PC-9 (cell line): ENCODE data around the gene ANKUB1. TPM values are rescaled to one million over a fixed set of nuclear protein-coding genes. Genes with fewer than 3 reads are reported as not detected.
"Not testable (repeated sequence)": the region's sequence is repeated elsewhere in the genome, so short reads cannot be mapped to it uniquely, and the experiment has no call there.

Experiments used
- BruUV-seq: library from RNA; stranded (reverse); fragments of 400-500 nt; replicated peaks from 2 replicates; lab custom pipeline; 2021; lab: Mats Ljungman, UMichigan
- CTCF ChIA-PET: fragments of 300-600 bp; sonication (Branson Sonifier 250); formaldehyde crosslinking; loops from one replicate; lab custom pipeline; 2022; ENCODE audit warnings: antibody characterized with exemption; lab: Charles Lee
- POLR2A ChIA-PET: fragments of 300-600 bp; sonication (Branson Sonifier 250); formaldehyde crosslinking; loops from one replicate; lab custom pipeline; 2022; ENCODE audit warnings: antibody characterized with exemption; ENCODE audit not compliant: unreplicated experiment; lab: Charles Lee
- DNase-seq, 2 experiments: peaks; one replicate each; pipeline versions ENCODE4 v3.0.0 to v3.0.0-alpha.2; 2015 to 2022; ENCODE audit warnings: mixed read lengths in 1 of 2
- H2AFZ ChIP-seq: fragments of 200-600 bp; sonication (generic); 2 replicates; pipeline ENCODE4 v1.8.1; 2017; ENCODE audit warnings: antibody characterized with exemption
- H3F3A ChIP-seq: fragments of 200-600 bp; sonication (generic); 2 replicates; pipeline ENCODE4 v1.8.1; 2017; ENCODE audit warnings: antibody characterized with exemption, mild to moderate bottlenecking, low read depth; ENCODE audit not compliant: insufficient read depth
- H3K27ac ChIP-seq: fragments of 200-600 bp; sonication (generic); 2 replicates; pipeline ENCODE4 v1.6.1; 2016; ENCODE audit warnings: mixed run types
- H3K27me3 ChIP-seq: fragments of 200-600 bp; sonication (generic); 2 replicates; pipeline ENCODE4 v1.6.1; 2016; ENCODE audit warnings: low read depth, mixed run types; ENCODE audit not compliant: insufficient read depth
- H3K36me3 ChIP-seq: fragments of 200-600 bp; sonication (generic); 2 replicates; pipeline ENCODE4 v1.6.1; 2016; ENCODE audit warnings: low read depth, mixed run types
- H3K4me1 ChIP-seq: fragments of 200-600 bp; sonication (generic); replicated peaks from 2 replicates; pipeline ENCODE4 v1.6.1; 2016; ENCODE audit warnings: mixed run types; ENCODE audit not compliant: insufficient read depth
- H3K4me2 ChIP-seq: fragments of 200-600 bp; sonication (generic); 2 replicates; pipeline ENCODE4 v1.6.1; 2017; ENCODE audit warnings: mixed run types
- H3K4me3 ChIP-seq: fragments of 200-600 bp; sonication (generic); 2 replicates; pipeline ENCODE4 v1.6.1; 2016; ENCODE audit warnings: mixed run types
- H3K79me2 ChIP-seq: fragments of 200-600 bp; sonication (generic); 2 replicates; pipeline ENCODE4 v1.6.1; 2017; ENCODE audit warnings: low read depth, mixed run types
- H3K9me2 ChIP-seq: fragments of 200-600 bp; sonication (generic); 2 replicates; pipeline ENCODE4 v1.8.1; 2017; ENCODE audit warnings: mild to moderate bottlenecking; ENCODE audit not compliant: insufficient read depth
- H3K9me3 ChIP-seq: fragments of 200-600 bp; sonication (generic); 2 replicates; pipeline ENCODE4 v1.8.1; 2016; ENCODE audit warnings: low read depth; ENCODE audit not compliant: insufficient read depth
- H4K20me1 ChIP-seq: fragments of 200-600 bp; sonication (generic); 2 replicates; pipeline ENCODE4 v1.8.1; 2017; ENCODE audit not compliant: insufficient read depth
- EZH2 ChIP-seq: fragments of 200-600 bp; sonication (generic); IDR thresholded peaks from 2 replicates; pipeline ENCODE4 v1.8.0; 2017; ENCODE audit warnings: antibody characterized with exemption, low read depth
- intact Hi-C: fragments of 100-400 bp; cut with micrococcal nuclease; formaldehyde crosslinking; loops from one replicate; pipeline ENCODE4 v1.10.0; 2022; ENCODE audit not compliant: unreplicated experiment
- total RNA-seq: library from RNA; stranded (reverse); gene quantifications from 2 replicates; pipeline ENCODE4 v1.2.3, GENCODE V29; 2021
- TF ChIP-seq, protein P1 (sequence below): fragments of 200-600 bp; sonication (generic); conservative IDR thresholded peaks from 2 replicates; pipeline ENCODE4 v1.6.1; 2017; ENCODE audit warnings: mixed run types, antibody characterized with exemption, mild to moderate bottlenecking, moderate library complexity

Gene ANKUB1
- total RNA-seq, 1 experiment from 2014 or later = not detected

DNA sequence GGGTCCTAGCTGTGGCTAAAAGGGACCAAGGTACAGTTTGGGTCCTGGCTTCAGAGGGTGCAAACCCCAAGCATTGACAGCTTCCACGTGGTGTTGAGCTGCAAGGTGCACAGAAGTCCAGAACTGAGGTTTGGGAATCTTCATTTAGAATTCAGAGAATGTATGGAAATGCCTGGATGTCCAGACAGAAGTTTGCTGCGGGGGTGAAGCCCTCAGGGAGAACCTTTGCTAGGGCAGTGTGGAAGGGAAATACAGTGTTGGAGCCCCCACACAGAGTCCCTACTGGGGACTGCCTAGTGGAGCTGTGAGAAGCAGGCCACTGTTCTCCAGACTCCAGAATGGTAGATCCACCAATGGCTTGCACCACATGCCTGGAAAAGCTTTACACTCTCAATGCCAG lies 38.5 kb upstream of the ANKUB1 start:
- POLR2A ChIA-PET = no interaction called here
- H3F3A ChIP-seq = no peaks in the 10 kb centered on the region
- no peaks in the 10 kb centered on the region for H3K9me2 ChIP-seq
- intact Hi-C loops = no loop called here
- H4K20me1 ChIP-seq = no peaks in the 10 kb centered on the region; the same call in 1 of the 2 replicates
- H3K4me2 ChIP-seq = no peak overlapping the region
- no peak overlapping the region for H3K4me3 ChIP-seq
- TF ChIP-seq, protein P1, sequence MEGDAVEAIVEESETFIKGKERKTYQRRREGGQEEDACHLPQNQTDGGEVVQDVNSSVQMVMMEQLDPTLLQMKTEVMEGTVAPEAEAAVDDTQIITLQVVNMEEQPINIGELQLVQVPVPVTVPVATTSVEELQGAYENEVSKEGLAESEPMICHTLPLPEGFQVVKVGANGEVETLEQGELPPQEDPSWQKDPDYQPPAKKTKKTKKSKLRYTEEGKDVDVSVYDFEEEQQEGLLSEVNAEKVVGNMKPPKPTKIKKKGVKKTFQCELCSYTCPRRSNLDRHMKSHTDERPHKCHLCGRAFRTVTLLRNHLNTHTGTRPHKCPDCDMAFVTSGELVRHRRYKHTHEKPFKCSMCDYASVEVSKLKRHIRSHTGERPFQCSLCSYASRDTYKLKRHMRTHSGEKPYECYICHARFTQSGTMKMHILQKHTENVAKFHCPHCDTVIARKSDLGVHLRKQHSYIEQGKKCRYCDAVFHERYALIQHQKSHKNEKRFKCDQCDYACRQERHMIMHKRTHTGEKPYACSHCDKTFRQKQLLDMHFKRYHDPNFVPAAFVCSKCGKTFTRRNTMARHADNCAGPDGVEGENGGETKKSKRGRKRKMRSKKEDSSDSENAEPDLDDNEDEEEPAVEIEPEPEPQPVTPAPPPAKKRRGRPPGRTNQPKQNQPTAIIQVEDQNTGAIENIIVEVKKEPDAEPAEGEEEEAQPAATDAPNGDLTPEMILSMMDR = no peak
- TF ChIP-seq EZH2 = no peak
- H2AFZ ChIP-seq = no peak overlapping the region
- peaks cover 89% of the 10 kb centered on the region for H3K79me2 ChIP-seq
- no peaks in the 10 kb centered on the region for H3K4me1 ChIP-seq
- no peaks in the 10 kb centered on the region for H3K27me3 ChIP-seq
- DNase-seq = no peak
- 0 out of 2 replicates have a peak, but pooled peaks cover 16% of the 10 kb centered on the region for H3K36me3 ChIP-seq
- CTCF ChIA-PET = no interaction called here
- no TSS peak for BruUV-seq
- peaks cover 36% of the 10 kb centered on the region for H3K9me3 ChIP-seq
- H3K27ac ChIP-seq = no peak overlapping the region

DNA sequence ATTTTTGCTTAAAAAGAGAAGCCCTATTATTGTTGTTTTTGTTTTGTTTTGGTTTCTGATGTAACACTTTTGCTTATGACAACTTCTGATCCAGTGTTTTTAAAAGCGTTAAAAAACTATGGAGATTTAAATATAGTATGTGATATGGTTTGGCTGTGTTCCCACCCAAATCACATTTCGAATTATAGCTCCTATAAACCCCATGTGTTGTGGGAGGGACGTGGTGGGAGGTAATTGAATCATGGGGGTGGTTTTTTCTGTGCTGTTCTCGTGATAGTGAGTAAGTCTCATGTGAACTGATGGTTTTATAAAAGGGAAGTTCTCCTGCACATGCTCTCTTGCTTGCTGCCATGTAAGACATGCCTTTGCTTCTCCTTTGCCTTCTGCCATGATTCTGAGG lies 37.3 kb upstream of the ANKUB1 start:
- H3K4me3 ChIP-seq, H4K20me1 ChIP-seq, H3K27ac ChIP-seq, H3K27me3 ChIP-seq, DNase-seq, intact Hi-C loops, H3F3A ChIP-seq, POLR2A ChIA-PET, BruUV-seq, H2AFZ ChIP-seq, H3K4me2 ChIP-seq, CTCF ChIA-PET, H3K9me2 ChIP-seq, H3K4me1 ChIP-seq: not testable (repeated sequence)
- H3K79me2 ChIP-seq = peaks cover 90% of the 10 kb centered on the region
- 0 out of 2 replicates have a peak, but pooled peaks cover 16% of the 10 kb centered on the region for H3K36me3 ChIP-seq
- H3K9me3 ChIP-seq = peaks cover 36% of the 10 kb centered on the region

DNA sequence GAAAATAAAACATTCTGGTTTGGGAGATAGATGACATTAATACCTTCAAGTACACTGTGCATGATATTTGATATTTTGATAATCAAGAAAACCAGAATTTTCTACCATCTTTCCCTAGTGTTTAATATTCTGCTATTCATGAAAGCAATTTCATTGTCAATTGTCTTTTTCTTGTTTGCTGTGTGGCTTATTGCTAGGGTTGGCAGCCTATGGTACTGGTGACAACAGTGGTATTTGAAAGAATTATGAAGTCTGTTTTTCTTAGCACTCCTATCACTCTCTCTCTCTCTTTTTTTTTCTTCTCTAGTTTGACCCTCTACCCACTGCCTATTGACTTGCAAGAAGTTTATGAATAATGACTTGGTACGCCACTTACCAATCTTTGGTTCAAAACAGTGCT lies 36.0 kb upstream of the ANKUB1 start:
- Histone ChIP-seq H3K27me3 (no peaks in the 10 kb centered on the region), H3K9me2 (no peaks in the 10 kb centered on the region), H3K27ac (no peak overlapping the region), H2AFZ (no peak overlapping the region), H3K79me2 (peaks cover 89% of the 10 kb centered on the region), H3K4me1 (no peaks in the 10 kb centered on the region), H4K20me1 (no peaks in the 10 kb centered on the region; the same call in 1 of the 2 replicates), H3K36me3 (0 out of 2 replicates have a peak, but pooled peaks cover 16% of the 10 kb centered on the region), H3F3A (no peaks in the 10 kb centered on the region), H3K9me3 (peaks cover 34% of the 10 kb centered on the region), H3K4me2 (no peak overlapping the region), H3K4me3 (no peak overlapping the region)
- CTCF ChIA-PET = no interaction called here
- TF ChIP-seq EZH2 = no peak
- TF ChIP-seq, protein P1 = no peak
- intact Hi-C loops = no loop called here
- POLR2A ChIA-PET = no interaction called here
- DNase-seq = no peak
- BruUV-seq = no TSS peak

DNA sequence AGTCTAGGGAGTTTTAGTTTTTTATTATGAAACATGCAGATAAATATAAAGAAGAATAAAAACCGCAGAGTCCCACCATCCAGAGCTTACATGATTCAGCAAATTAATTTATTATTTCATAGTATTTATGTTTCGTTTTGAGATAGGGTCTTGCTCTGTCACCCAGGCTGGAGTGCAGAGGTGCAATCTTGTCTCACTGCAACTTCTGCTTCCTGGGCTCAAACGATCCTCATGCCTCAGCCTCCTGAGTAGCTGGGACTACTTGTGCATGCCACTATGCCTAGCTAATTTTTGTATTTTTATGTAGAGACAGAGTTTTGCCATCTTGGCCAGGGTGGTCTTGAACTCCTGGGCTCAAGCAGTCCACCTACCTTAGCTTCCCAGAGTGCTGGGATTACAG lies 34.3 kb upstream of the ANKUB1 start:
- no peak for TF ChIP-seq EZH2
- TF ChIP-seq, protein P1 = no peak
- no peak overlapping the region for H2AFZ ChIP-seq
- intact Hi-C loops = no loop called here
- H3K27ac ChIP-seq = no peak overlapping the region
- peaks cover 91% of the 10 kb centered on the region for H3K79me2 ChIP-seq
- H3K4me2 ChIP-seq = no peak overlapping the region
- no peak overlapping the region for H3K4me3 ChIP-seq
- H4K20me1 ChIP-seq = peaks cover 4% of the 10 kb centered on the region; the same call in 1 of the 2 replicates
- no peaks in the 10 kb centered on the region for H3K27me3 ChIP-seq
- DNase-seq = no peak
- 0 out of 2 replicates have a peak, but pooled peaks cover 6% of the 10 kb centered on the region for H3K36me3 ChIP-seq
- H3K4me1 ChIP-seq = no peaks in the 10 kb centered on the region
- no TSS peak for BruUV-seq
- ChIA-PET POLR2A (no interaction called here), CTCF (no interaction called here)
- no peaks in the 10 kb centered on the region for H3F3A ChIP-seq
- no peaks in the 10 kb centered on the region for H3K9me2 ChIP-seq
- peaks cover 22% of the 10 kb centered on the region for H3K9me3 ChIP-seq
